SK-N-SH treated with all-trans-retinoic acid at 6 μM for 48 hours (cell line): Measurements from ENCODE around the gene HCFC1R1.

Experiments used
- ATAC-seq: fragments of 200-7000 bp; cut with Tn5 transposase; 3 replicates; pipeline ENCODE4 v1.9.1; 2020; ENCODE audit warnings: mild to moderate bottlenecking, moderate library complexity
- ARNTL ChIP-seq: fragments of 450-650 bp; formaldehyde crosslinking; IDR thresholded peaks from 2 replicates; pipeline ENCODE4 v1.5.0; 2020; ENCODE audit warnings: low read depth, mild to moderate bottlenecking, moderate library complexity, borderline replicate concordance
- BACH2 ChIP-seq: fragments of 250-450 bp; sonication (Bioruptor Pico); IDR thresholded peaks from 2 replicates; pipeline ENCODE4 v1.9.0; 2021; ENCODE audit warnings: mild to moderate bottlenecking, borderline replicate concordance
- CREB5 ChIP-seq: fragments of 250-450 bp; sonication (Bioruptor Pico); IDR thresholded peaks from 2 replicates; pipeline ENCODE4 v1.5.1; 2020; ENCODE audit warnings: low read depth, mild to moderate bottlenecking, moderate library complexity
- CSRNP3 ChIP-seq: fragments of 250-450 bp; sonication (Bioruptor Pico); IDR thresholded peaks from 2 replicates; pipeline ENCODE4 v1.5.1; 2021; ENCODE audit warnings: mild to moderate bottlenecking, moderate library complexity
- ESRRG ChIP-seq: fragments of 250-450 bp; sonication (Bioruptor Pico); IDR thresholded peaks from 2 replicates; pipeline ENCODE4 v1.6.1; 2021; ENCODE audit warnings: mild to moderate bottlenecking
- OSR1 ChIP-seq: fragments of 250-450 bp; sonication (Bioruptor Pico); IDR thresholded peaks from 2 replicates; pipeline ENCODE4 v1.8.0; 2022; ENCODE audit warnings: moderate library complexity, mild to moderate bottlenecking, inconsistent platforms
- PATZ1 ChIP-seq: fragments of 250-450 bp; sonication (Bioruptor Pico); IDR thresholded peaks from 2 replicates; pipeline ENCODE4 v1.8.0; 2020; ENCODE audit warnings: mild to moderate bottlenecking, moderate library complexity, borderline replicate concordance
- POU6F1 ChIP-seq: fragments of 250-450 bp; sonication (Bioruptor Pico); IDR thresholded peaks from 2 replicates; pipeline ENCODE4 v1.8.0; 2021; ENCODE audit warnings: low read depth, mild to moderate bottlenecking, moderate library complexity, borderline replicate concordance
- PPARA ChIP-seq: fragments of 250-450 bp; sonication (Bioruptor Pico); IDR thresholded peaks from 2 replicates; pipeline ENCODE4 v1.5.0; 2020; ENCODE audit warnings: mild to moderate bottlenecking, borderline replicate concordance
- RARB ChIP-seq: fragments of 250-450 bp; sonication (Bioruptor Pico); IDR thresholded peaks from 2 replicates; pipeline ENCODE4 v1.8.0; 2021; ENCODE audit warnings: mild to moderate bottlenecking, moderate library complexity
- SNAI2 ChIP-seq: fragments of 250-450 bp; sonication (Bioruptor Pico); IDR thresholded peaks from 2 replicates; pipeline ENCODE4 v1.5.0; 2020; ENCODE audit warnings: mild to moderate bottlenecking, moderate library complexity
- TCF4 ChIP-seq: fragments of 250-450 bp; sonication (Bioruptor Pico); IDR thresholded peaks from 2 replicates; pipeline ENCODE4 v1.8.0; 2021; ENCODE audit warnings: mild to moderate bottlenecking, moderate library complexity, borderline replicate concordance
- TOX ChIP-seq: fragments of 250-450 bp; sonication (Bioruptor Pico); IDR thresholded peaks from 2 replicates; pipeline ENCODE4 v1.8.0; 2021; ENCODE audit warnings: mild to moderate bottlenecking, moderate library complexity, borderline replicate concordance
- TSHZ2 ChIP-seq: fragments of 250-450 bp; sonication (Bioruptor Pico); IDR thresholded peaks from 2 replicates; pipeline ENCODE4 v1.5.0; 2020; ENCODE audit warnings: mild to moderate bottlenecking, moderate library complexity
- ZC3H10 ChIP-seq: fragments of 250-450 bp; sonication (Bioruptor Pico); IDR thresholded peaks from 2 replicates; pipeline ENCODE4 v1.5.1; 2021; ENCODE audit warnings: mild to moderate bottlenecking, moderate library complexity
- ZFP3 ChIP-seq: fragments of 250-450 bp; sonication (Bioruptor Pico); IDR thresholded peaks from 2 replicates; pipeline ENCODE4 v1.5.0; 2020; ENCODE audit warnings: mild to moderate bottlenecking, moderate library complexity
- ZFP30 ChIP-seq: fragments of 450-650 bp; formaldehyde crosslinking; IDR thresholded peaks from 2 replicates; pipeline ENCODE4 v1.5.0; 2022; ENCODE audit warnings: mild to moderate bottlenecking, moderate library complexity
- ZNF565 ChIP-seq: fragments of 450-650 bp; formaldehyde crosslinking; conservative IDR thresholded peaks from 2 replicates; pipeline ENCODE4 v1.5.0; 2020; ENCODE audit warnings: low read depth, mild to moderate bottlenecking, moderate library complexity
- ZNF8 ChIP-seq: fragments of 450-650 bp; formaldehyde crosslinking; IDR thresholded peaks from 2 replicates; pipeline ENCODE4 v1.5.0; 2020; ENCODE audit warnings: mild to moderate bottlenecking, moderate library complexity

The HCFC1R1 gene

GRCh38 chr16:3065742-3066439, 42.1 kb upstream of the HCFC1R1 start:
- ATAC-seq = no peak; the same call in 2 of the 3 replicates
- TF ChIP-seq RARB (no peak), ARNTL (CRISPR knock-in tag) (no peak), SNAI2 (CRISPR knock-in tag) (no peak), TOX (CRISPR knock-in tag) (no peak), ZC3H10 (CRISPR knock-in tag) (no peak), CSRNP3 (no peak), BACH2 (no peak), ZNF8 (no peak), ZNF565 (CRISPR knock-in tag) (no peak)

- ATAC-seq = peak; percentile 69
- TF ChIP-seq BACH2 (no peak), CSRNP3 (no peak), TSHZ2 (CRISPR knock-in tag) (no peak), TCF4 (CRISPR knock-in tag) (no peak), PPARA (CRISPR knock-in tag) (no peak), PATZ1 (CRISPR knock-in tag) (no peak), POU6F1 (no peak), ARNTL (CRISPR knock-in tag) (no peak), TOX (CRISPR knock-in tag) (no peak), ZC3H10 (CRISPR knock-in tag) (no peak), ZNF565 (CRISPR knock-in tag) (no peak), ZFP30 (CRISPR knock-in tag) (no peak)
These were observed 41.5 kb upstream of the HCFC1R1 start, which contains the start of gene IL32 for GRCh38 chr16:3065069-3065741. Gene IL32, plus strand, starts transcription at chr16:3065640. Its CDS starts 172 bp downstream, at chr16:3065812.

GRCh38 chr16:3063625-3064386, 40.1 kb upstream of the HCFC1R1 start:
- ATAC-seq = no peak
- TF ChIP-seq PATZ1 (CRISPR knock-in tag) (no peak), CREB5 (CRISPR knock-in tag) (no peak), OSR1 (CRISPR knock-in tag) (no peak), ESRRG (CRISPR knock-in tag) (no peak), POU6F1 (no peak), RARB (no peak), ZFP3 (CRISPR knock-in tag) (no peak), PPARA (CRISPR knock-in tag) (no peak), ZNF565 (CRISPR knock-in tag) (no peak), TCF4 (CRISPR knock-in tag) (no peak)
